ENCODE results near the gene ARHGAP42. TPM values are rescaled to one million over a fixed set of nuclear protein-coding genes. Genes with fewer than 3 reads are reported as not detected.

ARHGAP42 gene
- total and polyA plus RNA-seq, 4 donors = 3.8 to 17.2 (median 12.0) TPM

GRCh38 chr11:100761841-100762240, 74.8 kb downstream of the ARHGAP42 start:
- no peak overlapping the region for H3K9ac ChIP-seq (ENCODE audit: low read depth in 1 of 2, low read length in 2 of 2)
- peaks cover 0 to 9% (median 7%) of the 10 kb centered on the region in 4 donors for H3K4me1 ChIP-seq (ENCODE audit: control insufficient read depth in 4 of 4, insufficient read depth in 4 of 4, low read length in 3 of 4)
- no peak overlapping the region for H3K27ac ChIP-seq (ENCODE audit: low read depth in 1 of 2, low read length in 2 of 2)
- DNase-seq (ENCODE audit: low spot score) = no peak
- H3K27me3 ChIP-seq (ENCODE audit: control insufficient read depth in 4 of 4, insufficient read depth in 4 of 4, low read length in 3 of 4) = no peaks in the 10 kb centered on the region
- no peaks in the 10 kb centered on the region for H3K9me3 ChIP-seq (ENCODE audit: control insufficient read depth in 4 of 4, low read length in 3 of 4)
- no peaks in the 10 kb centered on the region for H3K36me3 ChIP-seq (ENCODE audit: control insufficient read depth in 4 of 4, insufficient read depth in 3 of 4, low read depth in 1 of 4, low read length in 3 of 4)
- H3K4me3 ChIP-seq (ENCODE audit: low read depth in 1 of 3, low read length in 3 of 3) = no peak overlapping the region
- TF ChIP-seq FOXA1 (IDR thresholded peaks at IDR 0.05) = no peak
- no peak for TF ChIP-seq FOXA2 (IDR thresholded peaks at IDR 0.05)
- TF ChIP-seq ATF3 (IDR thresholded peaks at IDR 0.05) = no peak
- no peak for TF ChIP-seq TAF1 (conservative IDR thresholded peaks at IDR 0.05)
- no peak for TF ChIP-seq RXRA (IDR thresholded peaks at IDR 0.05)
- TF ChIP-seq HNF4G (IDR thresholded peaks at IDR 0.05) = no peak
- TF ChIP-seq EGR1 (IDR thresholded peaks at IDR 0.05; ENCODE audit: low read depth in 2 of 2) = no peak
- no peak for TF ChIP-seq NR2F2 (IDR thresholded peaks at IDR 0.05)
- no peak for TF ChIP-seq RAD21 (IDR thresholded peaks at IDR 0.05)
- no peak for TF ChIP-seq MAX (IDR thresholded peaks at IDR 0.05)
- no peak for TF ChIP-seq GABPA (IDR thresholded peaks at IDR 0.05 in 1 of 2, conservative IDR thresholded peaks at IDR 0.05 in 1 of 2)
- TF ChIP-seq REST (IDR thresholded peaks at IDR 0.05) = no peak
- TF ChIP-seq YY1 (IDR thresholded peaks at IDR 0.05) = no peak
- TF ChIP-seq HNF4A (conservative IDR thresholded peaks at IDR 0.05) = no peak
- WGBS = 89% methylated on average over 6 of the region's 6 CpGs

GRCh38 chr11:100766764-100767163, 79.7 kb downstream of the ARHGAP42 start:
- H3K9ac ChIP-seq (ENCODE audit: low read depth in 1 of 2, low read length in 2 of 2) = no peak overlapping the region
- H3K9me3 ChIP-seq (ENCODE audit: control insufficient read depth in 4 of 4, low read length in 3 of 4) = no peaks in the 10 kb centered on the region
- H3K36me3 ChIP-seq (ENCODE audit: control insufficient read depth in 4 of 4, insufficient read depth in 3 of 4, low read depth in 1 of 4, low read length in 3 of 4) = peaks cover 0 to 2% (median 0%) of the 10 kb centered on the region in 4 donors
- no peaks in the 10 kb centered on the region for H3K4me1 ChIP-seq (ENCODE audit: control insufficient read depth in 4 of 4, insufficient read depth in 4 of 4, low read length in 3 of 4)
- no peak for DNase-seq (ENCODE audit: low spot score)
- no peaks in the 10 kb centered on the region for H3K27me3 ChIP-seq (ENCODE audit: control insufficient read depth in 4 of 4, insufficient read depth in 4 of 4, low read length in 3 of 4)
- H3K4me3 ChIP-seq (ENCODE audit: low read depth in 1 of 3, low read length in 3 of 3) = no peak overlapping the region
- TF ChIP-seq EGR1 (IDR thresholded peaks at IDR 0.05; ENCODE audit: low read depth in 2 of 2) (no peak), ZBTB33 (IDR thresholded peaks at IDR 0.05) (no peak), TAF1 (conservative IDR thresholded peaks at IDR 0.05) (no peak), FOXA1 (IDR thresholded peaks at IDR 0.05) (no peak), ATF3 (IDR thresholded peaks at IDR 0.05) (no peak), CTCF (IDR thresholded peaks at IDR 0.05; ENCODE audit: low read depth, low read length, missing input control) (no peak), RXRA (IDR thresholded peaks at IDR 0.05) (no peak)
- no peak overlapping the region for H3K27ac ChIP-seq (ENCODE audit: low read depth in 1 of 2, low read length in 2 of 2)
- 95% methylated on average over 2 of the region's 2 CpGs for WGBS

Data from liver (tissue), 9 donors.